Peyer's patch (tissue), 4 donors: ENCODE results near the gene MAGI2. TPM values are rescaled to one million over a fixed set of nuclear protein-coding genes. Genes with fewer than 3 reads are reported as not detected.

Source experiments
- DNase-seq, 3 donors: peaks; one replicate each; pipeline ENCODE4 v3.0.0-alpha.2; 2017 to 2019
- H3K27ac ChIP-seq, 4 donors: fragments of 200-600 bp; sonication (generic); one replicate each; pipeline ENCODE4 v1.5.1; 2016 to 2019
- H3K27me3 ChIP-seq, 2 donors: fragments of 200-600 bp; sonication (generic); one replicate each; pipeline ENCODE4 v1.5.1; 2019
- H3K36me3 ChIP-seq, 3 donors: fragments of 200-600 bp; sonication (generic); one replicate each; pipeline ENCODE4 v1.5.1; 2016 to 2019
- H3K4me1 ChIP-seq, 4 donors: fragments of 200-600 bp; sonication (generic); one replicate each; pipeline ENCODE4 v1.5.1; 2016 to 2019
- H3K4me3 ChIP-seq, 4 donors: fragments of 200-600 bp; sonication (generic); 1 replicate in 3 of 4; 2 replicates in 1 of 4; pipeline ENCODE4 v1.5.1; 2016 to 2019; ENCODE audit warnings: mild to moderate bottlenecking in 1 of 4
- H3K9me3 ChIP-seq, 4 donors: fragments of 200-600 bp; sonication (generic); one replicate each; pipeline ENCODE4 v1.5.1; 2016 to 2019; ENCODE audit warnings: mild to moderate bottlenecking in 1 of 4
- POLR2A ChIP-seq, 2 donors: fragments of 450-650 bp; IDR thresholded peaks; one replicate each; pipeline ENCODE4 v1.5.1; 2017; ENCODE audit warnings: antibody characterized with exemption in 2 of 2, mild to moderate bottlenecking in 2 of 2, moderate library complexity in 2 of 2
- total RNA-seq, 4 donors: library from RNA; depleted of rRNA; stranded (reverse); fragments of >200 nt; gene quantifications; one replicate each; pipeline ENCODE4 v1.1.0, GENCODE V29; 2016
- TF ChIP-seq, protein P1 (sequence below), 6 experiments: fragments of 450-650 bp in 4 of 6; fragments of 200-600 bp in 2 of 6; sonication (generic) in 1 of 6; IDR thresholded peaks; one replicate each; pipeline ENCODE4 v1.5.1; 2017 to 2019; ENCODE audit warnings: antibody characterized with exemption in 6 of 6, mild to moderate bottlenecking in 3 of 6, moderate library complexity in 1 of 6

The MAGI2 gene
- total RNA-seq, 4 donors from 2014 or later = 1.6 to 12.4 (median 2.8) TPM

DNA sequence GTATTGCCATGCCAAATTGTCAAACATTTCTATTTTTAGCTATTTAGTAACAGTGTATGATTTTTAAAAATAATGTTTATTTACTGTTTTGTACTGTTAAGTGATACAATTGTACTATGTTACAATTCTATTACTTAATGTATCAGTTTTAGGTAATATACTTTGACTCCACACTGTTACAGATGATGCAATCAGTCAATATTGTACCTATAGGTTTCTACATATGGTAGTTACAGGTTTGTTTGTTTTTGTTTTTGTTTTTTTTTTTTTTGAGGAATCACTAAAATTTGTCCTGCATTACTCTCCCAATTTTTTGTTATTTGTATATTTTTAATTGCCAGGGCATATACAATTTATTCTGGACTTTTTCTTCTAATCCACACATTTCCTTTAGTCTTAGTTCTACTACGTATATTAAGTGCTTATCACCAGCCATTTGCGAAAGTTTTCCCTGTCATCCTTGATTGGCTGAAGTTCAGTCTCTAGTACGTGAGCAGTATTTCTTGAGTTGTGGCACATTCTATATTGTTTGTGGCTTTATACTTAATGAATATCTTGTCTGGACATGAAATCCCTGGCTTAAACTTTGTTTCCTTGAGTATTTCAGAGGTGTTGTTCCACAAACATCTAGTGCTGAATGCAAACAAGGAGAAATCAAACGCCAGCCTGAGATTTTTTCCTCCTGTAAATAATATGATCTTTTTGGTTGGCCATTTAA lies 114.1 kb downstream of the MAGI2 start:
- Histone ChIP-seq H3K4me3 (no peak overlapping the region), H3K36me3 (no peaks in the 10 kb centered on the region), H3K4me1 (no peaks in the 10 kb centered on the region), H3K27me3 (no peaks in the 10 kb centered on the region), H3K9me3 (no peaks in the 10 kb centered on the region), H3K27ac (no peak overlapping the region)
- DNase-seq = no peak
- TF ChIP-seq, protein P1, sequence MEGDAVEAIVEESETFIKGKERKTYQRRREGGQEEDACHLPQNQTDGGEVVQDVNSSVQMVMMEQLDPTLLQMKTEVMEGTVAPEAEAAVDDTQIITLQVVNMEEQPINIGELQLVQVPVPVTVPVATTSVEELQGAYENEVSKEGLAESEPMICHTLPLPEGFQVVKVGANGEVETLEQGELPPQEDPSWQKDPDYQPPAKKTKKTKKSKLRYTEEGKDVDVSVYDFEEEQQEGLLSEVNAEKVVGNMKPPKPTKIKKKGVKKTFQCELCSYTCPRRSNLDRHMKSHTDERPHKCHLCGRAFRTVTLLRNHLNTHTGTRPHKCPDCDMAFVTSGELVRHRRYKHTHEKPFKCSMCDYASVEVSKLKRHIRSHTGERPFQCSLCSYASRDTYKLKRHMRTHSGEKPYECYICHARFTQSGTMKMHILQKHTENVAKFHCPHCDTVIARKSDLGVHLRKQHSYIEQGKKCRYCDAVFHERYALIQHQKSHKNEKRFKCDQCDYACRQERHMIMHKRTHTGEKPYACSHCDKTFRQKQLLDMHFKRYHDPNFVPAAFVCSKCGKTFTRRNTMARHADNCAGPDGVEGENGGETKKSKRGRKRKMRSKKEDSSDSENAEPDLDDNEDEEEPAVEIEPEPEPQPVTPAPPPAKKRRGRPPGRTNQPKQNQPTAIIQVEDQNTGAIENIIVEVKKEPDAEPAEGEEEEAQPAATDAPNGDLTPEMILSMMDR (IDR thresholded peaks at IDR 0.05) = no peak
- no peak for TF ChIP-seq POLR2A (IDR thresholded peaks at IDR 0.05)

DNA sequence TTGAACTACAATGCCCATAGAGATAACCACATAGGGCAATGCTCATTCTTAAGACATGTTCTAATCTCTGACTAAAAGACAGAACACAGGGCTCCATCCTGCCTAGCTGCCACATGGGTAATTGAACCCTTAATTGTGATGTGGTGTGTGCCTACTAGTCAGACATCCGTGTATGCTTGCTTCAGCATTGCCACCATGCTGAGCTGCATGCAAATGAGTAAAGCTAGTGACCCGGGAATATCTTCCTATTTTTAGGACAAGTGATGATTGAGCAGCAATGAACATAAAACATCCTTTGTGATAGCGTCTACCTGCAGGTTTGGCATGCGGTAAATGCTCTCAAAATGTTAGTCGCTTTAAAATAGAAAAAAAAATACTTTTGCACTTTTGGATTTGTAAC lies 115.8 kb downstream of the MAGI2 start:
- H3K4me3 ChIP-seq = no peak overlapping the region
- no peaks in the 10 kb centered on the region for H3K27me3 ChIP-seq
- DNase-seq = no peak
- no peaks in the 10 kb centered on the region for H3K4me1 ChIP-seq
- no peak for TF ChIP-seq POLR2A (IDR thresholded peaks at IDR 0.05)
- TF ChIP-seq, protein P1 (IDR thresholded peaks at IDR 0.05) = no peak
- H3K9me3 ChIP-seq = no peaks in the 10 kb centered on the region
- no peaks in the 10 kb centered on the region for H3K36me3 ChIP-seq
- H3K27ac ChIP-seq = no peak overlapping the region

DNA sequence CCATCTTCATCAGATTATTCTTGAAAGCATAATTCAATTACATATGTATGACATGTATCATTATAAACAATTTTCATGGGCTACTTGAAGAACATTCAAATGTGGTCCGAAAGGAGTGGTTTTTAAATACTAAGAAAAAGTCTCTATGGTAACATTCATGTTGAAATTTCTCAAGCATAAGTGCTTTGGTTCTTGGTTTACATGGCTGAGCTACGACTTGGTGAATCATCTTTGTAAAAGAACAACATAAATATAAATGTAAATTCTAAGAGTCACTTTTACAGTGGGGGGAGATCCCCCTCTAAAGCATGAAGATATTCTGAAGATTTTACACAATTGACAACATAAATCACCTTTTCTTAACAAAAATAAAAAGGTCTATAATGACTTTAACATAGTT lies 118.6 kb downstream of the MAGI2 start:
- Histone ChIP-seq H3K27ac (no peak overlapping the region), H3K27me3 (no peaks in the 10 kb centered on the region), H3K36me3 (no peaks in the 10 kb centered on the region), H3K4me3 (no peak overlapping the region), H3K4me1 (no peaks in the 10 kb centered on the region), H3K9me3 (no peaks in the 10 kb centered on the region)
- TF ChIP-seq, protein P1 (IDR thresholded peaks at IDR 0.05) = no peak
- no peak for TF ChIP-seq POLR2A (IDR thresholded peaks at IDR 0.05)
- DNase-seq = no peak

GRCh38 chr7:79334334-79334733 lies 119.1 kb downstream of the MAGI2 start:
- H3K9me3 ChIP-seq = no peaks in the 10 kb centered on the region
- DNase-seq = no peak
- no peak for TF ChIP-seq POLR2A (IDR thresholded peaks at IDR 0.05)
- TF ChIP-seq, protein P1 (IDR thresholded peaks at IDR 0.05) = no peak
- H3K4me1 ChIP-seq = no peaks in the 10 kb centered on the region
- H3K4me3 ChIP-seq = no peak overlapping the region
- no peak overlapping the region for H3K27ac ChIP-seq
- no peaks in the 10 kb centered on the region for H3K27me3 ChIP-seq
- H3K36me3 ChIP-seq = no peaks in the 10 kb centered on the region

GRCh38 chr7:79332091-79332490 lies 121.4 kb downstream of the MAGI2 start:
- H3K36me3 ChIP-seq = no peaks in the 10 kb centered on the region
- DNase-seq = no peak
- no peaks in the 10 kb centered on the region for H3K4me1 ChIP-seq
- TF ChIP-seq, protein P1 (IDR thresholded peaks at IDR 0.05) = no peak
- no peak for TF ChIP-seq POLR2A (IDR thresholded peaks at IDR 0.05)
- H3K27ac ChIP-seq = no peak overlapping the region
- no peaks in the 10 kb centered on the region for H3K27me3 ChIP-seq
- no peaks in the 10 kb centered on the region for H3K9me3 ChIP-seq
- no peak overlapping the region for H3K4me3 ChIP-seq
